T-helper 1 cell treated with Interleukin-12 subunit alpha and Interleukin-12 subunit beta and Interleukin-4 antibody, amounts not matched to agents 30 μg/mL and 1 μg/mL, for 36 hours (primary cell): Measurements from ENCODE around the gene JAK3.
"Not testable (repeated sequence)": the region's sequence is repeated elsewhere in the genome, so short reads cannot be mapped to it uniquely, and the experiment has no call there.

Experiments used
- H3K27ac Mint-ChIP-seq: one replicate; pipeline ENCODE4 v1.8.0; 2021; ENCODE audit warnings: mild to moderate bottlenecking, mixed read lengths
- H3K27me3 Mint-ChIP-seq: one replicate; pipeline ENCODE4 v1.8.0; 2021; ENCODE audit warnings: low read depth, mixed read lengths
- H3K36me3 Mint-ChIP-seq: one replicate; pipeline ENCODE4 v1.8.0; 2021; ENCODE audit warnings: low read depth, mixed read lengths
- H3K4me1 Mint-ChIP-seq: one replicate; pipeline ENCODE4 v1.8.0; 2021; ENCODE audit warnings: low read depth, mixed read lengths
- H3K4me3 Mint-ChIP-seq: one replicate; pipeline ENCODE4 v1.8.0; 2021; ENCODE audit warnings: mild to moderate bottlenecking, moderate library complexity, mixed read lengths
- H3K9me3 Mint-ChIP-seq: one replicate; pipeline ENCODE4 v1.8.0; 2021; ENCODE audit warnings: mixed read lengths

JAK3 gene

DNA sequence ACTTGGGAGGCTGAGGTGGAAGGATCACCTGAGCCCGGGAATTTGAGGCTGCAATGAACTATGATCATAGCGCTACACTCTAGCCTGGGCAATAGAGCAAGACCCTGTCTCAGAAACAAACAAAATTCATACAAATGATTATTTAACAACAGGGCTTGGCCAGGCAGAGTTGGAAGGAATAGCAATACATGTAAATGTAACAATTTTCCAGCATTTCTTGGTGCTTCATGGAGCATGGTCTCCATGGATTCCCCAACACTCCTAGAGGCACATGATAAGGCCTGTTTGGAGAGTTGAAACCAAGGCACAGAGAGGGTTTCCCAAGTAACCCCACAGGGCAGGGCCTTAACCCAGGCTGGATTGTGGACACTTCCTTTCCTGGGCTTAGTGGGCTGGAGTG is 36.7 kb downstream of the JAK3 start:
- Mint-ChIP-seq H3K4me1 (peaks cover 4% of the 10 kb centered on the region), H3K4me3 (no peak overlapping the region), H3K9me3 (no peaks in the 10 kb centered on the region), H3K27me3 (peaks cover 9% of the 10 kb centered on the region), H3K27ac (no peak overlapping the region), H3K36me3 (peaks cover under 1% of the 10 kb centered on the region)

DNA sequence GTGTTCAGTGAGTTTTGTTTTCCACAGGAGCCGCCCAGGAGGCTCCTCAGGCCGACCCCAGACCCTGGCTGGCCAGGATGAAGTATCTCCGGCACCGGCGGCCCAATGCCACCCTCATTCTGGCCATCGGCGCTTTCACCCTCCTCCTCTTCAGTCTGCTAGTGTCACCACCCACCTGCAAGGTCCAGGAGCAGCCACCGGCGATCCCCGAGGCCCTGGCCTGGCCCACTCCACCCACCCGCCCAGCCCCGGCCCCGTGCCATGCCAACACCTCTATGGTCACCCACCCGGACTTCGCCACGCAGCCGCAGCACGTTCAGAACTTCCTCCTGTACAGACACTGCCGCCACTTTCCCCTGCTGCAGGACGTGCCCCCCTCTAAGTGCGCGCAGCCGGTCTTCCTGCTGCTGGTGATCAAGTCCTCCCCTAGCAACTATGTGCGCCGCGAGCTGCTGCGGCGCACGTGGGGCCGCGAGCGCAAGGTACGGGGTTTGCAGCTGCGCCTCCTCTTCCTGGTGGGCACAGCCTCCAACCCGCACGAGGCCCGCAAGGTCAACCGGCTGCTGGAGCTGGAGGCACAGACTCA is 40.0 kb downstream of the JAK3 start:
- H3K4me1 Mint-ChIP-seq: peaks cover 15% of the 10 kb centered on the region
- H3K36me3 Mint-ChIP-seq: peaks cover 2% of the 10 kb centered on the region
- no peak overlapping the region for H3K4me3 Mint-ChIP-seq
- H3K27ac Mint-ChIP-seq: no peak overlapping the region
- H3K9me3 Mint-ChIP-seq: no peaks in the 10 kb centered on the region
- peaks cover 9% of the 10 kb centered on the region for H3K27me3 Mint-ChIP-seq

DNA sequence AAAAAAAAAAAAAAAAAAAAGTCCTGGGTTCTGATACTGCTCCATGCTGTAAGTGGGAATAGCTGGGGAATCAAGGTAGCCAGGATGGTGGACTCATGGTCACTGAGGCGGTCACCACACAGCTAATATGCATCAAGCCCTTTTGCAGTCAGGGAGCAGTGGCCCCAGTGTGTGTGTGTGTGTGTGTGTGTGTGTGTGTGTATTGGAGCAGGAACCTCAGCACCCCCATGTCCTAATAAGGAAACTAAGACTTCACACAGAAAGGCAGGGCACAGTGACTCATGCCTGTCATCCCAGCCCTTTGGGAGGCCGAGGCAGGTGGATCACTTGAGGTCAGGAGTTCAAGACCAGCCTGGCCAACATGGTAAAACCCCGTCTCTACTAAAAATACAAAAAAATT is 40.8 kb downstream of the JAK3 start:
- H3K4me1 Mint-ChIP-seq: peaks cover 19% of the 10 kb centered on the region
- no peaks in the 10 kb centered on the region for H3K9me3 Mint-ChIP-seq
- peaks cover 13% of the 10 kb centered on the region for H3K27me3 Mint-ChIP-seq
- H3K27ac Mint-ChIP-seq: no peak overlapping the region
- H3K4me3 Mint-ChIP-seq: no peak overlapping the region
- peaks cover 2% of the 10 kb centered on the region for H3K36me3 Mint-ChIP-seq

DNA sequence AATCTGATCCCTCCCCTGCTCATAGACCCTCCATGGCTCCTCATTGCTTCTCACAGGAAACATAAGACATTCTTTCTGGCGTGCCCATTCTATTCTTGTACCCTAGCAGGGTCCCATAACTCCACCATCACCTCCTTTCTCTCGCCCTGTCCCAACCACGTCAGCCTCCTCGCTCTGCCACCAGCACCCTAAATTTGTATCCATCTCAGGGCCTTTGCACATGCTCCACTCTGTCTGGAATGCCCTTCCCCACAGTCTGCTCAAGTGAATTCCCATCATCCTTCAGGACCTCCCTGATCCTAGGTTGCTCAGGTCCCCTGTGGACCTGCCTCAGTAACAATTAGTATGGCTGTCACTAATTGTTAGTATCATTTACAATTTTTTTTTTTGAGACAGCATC is 42.4 kb downstream of the JAK3 start:
- Mint-ChIP-seq H3K4me1 (peaks cover 19% of the 10 kb centered on the region), H3K4me3 (no peak overlapping the region), H3K36me3 (peaks cover 2% of the 10 kb centered on the region), H3K27ac (no peak overlapping the region), H3K27me3 (peaks cover 13% of the 10 kb centered on the region), H3K9me3 (no peaks in the 10 kb centered on the region)

DNA sequence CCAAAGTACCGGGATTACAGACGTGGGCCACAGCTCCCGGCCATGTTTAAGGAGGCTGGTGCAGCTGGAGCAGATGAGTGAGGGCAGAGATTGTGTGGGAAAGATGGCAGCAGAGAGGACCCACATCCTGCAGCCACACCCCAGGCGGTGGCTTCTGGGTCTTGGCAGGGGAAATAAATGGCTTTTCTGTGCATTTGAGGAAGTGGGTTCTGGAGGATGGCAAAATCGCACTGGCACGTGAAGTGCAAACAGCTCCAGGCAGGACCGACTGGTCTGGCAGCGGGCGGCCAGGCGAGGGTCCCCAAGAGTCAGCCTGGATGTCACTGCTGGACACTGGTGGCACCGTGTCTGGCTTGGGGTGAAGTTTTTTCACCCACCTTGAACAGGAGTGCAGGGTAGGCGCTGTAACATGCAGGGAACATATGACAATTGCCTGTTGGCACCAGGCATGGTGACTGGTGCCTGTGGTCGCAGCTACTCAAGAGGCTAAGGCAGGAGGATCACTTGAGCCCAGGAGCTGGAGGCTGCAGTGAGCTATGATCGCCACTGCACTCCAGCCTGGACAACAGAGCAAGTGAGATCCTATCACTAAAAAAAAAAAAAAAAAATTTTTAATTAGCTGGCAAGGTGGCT is 44.4 kb downstream of the JAK3 start:
- Mint-ChIP-seq H3K9me3 (no peaks in the 10 kb centered on the region), H3K27me3 (peaks cover 11% of the 10 kb centered on the region), H3K4me3 (peak overlapping the region; percentile 61), H3K27ac (peak overlapping the region; percentile 76), H3K36me3 (peaks cover 2% of the 10 kb centered on the region), H3K4me1 (peaks cover 19% of the 10 kb centered on the region)

DNA sequence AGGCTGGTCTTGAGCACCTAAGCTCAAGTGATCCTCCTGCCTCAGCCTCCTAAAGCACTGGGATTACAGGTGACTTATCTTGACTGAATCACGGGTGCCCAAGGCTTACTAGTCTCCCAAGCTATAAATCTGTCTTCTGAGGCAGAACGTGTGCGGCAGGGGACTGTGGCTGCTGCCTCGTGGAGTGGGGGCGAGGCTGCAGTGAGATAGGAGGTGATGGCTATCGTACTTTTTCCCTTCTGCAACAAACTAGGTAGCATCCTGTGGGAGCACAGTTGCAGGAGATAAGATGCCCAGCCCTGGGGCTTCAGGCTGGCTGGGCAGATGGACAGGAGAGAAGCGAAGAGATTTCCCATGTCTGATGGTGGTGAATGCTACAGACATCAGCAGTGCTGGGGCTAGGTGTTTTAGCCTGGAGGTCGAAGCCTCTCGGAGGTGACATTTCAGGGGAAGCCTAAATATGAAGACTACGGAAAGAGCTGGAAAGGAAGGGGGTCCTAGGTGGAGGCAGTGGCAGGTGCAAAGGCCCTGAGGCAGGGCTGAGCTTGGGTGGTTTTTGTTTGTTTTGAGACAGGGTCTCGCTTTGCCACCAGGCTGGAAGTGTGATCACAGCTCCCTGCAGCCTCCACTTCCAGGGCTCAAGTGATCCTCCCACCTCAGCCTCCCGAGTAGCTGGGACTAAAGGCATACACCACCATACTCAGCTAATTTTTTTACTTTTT is 45.5 kb downstream of the JAK3 start:
- Mint-ChIP-seq H3K4me1 (peaks cover 17% of the 10 kb centered on the region), H3K27me3 (peaks cover 6% of the 10 kb centered on the region), H3K9me3 (no peaks in the 10 kb centered on the region), H3K27ac (peak overlapping the region; percentile 77), H3K4me3 (peak overlapping the region; percentile 43), H3K36me3 (peaks cover 2% of the 10 kb centered on the region)

DNA sequence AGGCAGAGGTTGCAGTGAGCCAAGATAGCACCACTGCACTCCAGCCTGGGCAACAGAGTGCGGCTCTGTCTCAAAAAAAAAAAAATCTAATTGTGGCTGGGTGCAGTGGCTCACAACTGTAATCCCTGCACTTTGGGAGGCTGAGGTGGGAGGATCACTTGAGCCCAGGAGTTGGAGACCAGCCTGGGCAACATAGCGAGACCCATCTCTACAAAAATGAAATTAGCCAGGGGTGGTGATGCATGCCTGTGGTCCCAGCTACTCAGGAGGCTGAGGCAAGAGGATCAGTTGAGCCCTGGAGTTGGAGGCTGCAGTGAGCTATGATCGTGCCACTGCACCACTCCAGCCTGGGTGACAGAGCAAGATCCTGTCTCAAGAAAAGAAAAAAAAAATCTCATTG is 49.2 kb downstream of the JAK3 start:
- H3K4me3 Mint-ChIP-seq, H3K9me3 Mint-ChIP-seq, H3K36me3 Mint-ChIP-seq, H3K27ac Mint-ChIP-seq: not testable (repeated sequence)
- H3K4me1 Mint-ChIP-seq: peaks cover 14% of the 10 kb centered on the region
- peaks cover 16% of the 10 kb centered on the region for H3K27me3 Mint-ChIP-seq

DNA sequence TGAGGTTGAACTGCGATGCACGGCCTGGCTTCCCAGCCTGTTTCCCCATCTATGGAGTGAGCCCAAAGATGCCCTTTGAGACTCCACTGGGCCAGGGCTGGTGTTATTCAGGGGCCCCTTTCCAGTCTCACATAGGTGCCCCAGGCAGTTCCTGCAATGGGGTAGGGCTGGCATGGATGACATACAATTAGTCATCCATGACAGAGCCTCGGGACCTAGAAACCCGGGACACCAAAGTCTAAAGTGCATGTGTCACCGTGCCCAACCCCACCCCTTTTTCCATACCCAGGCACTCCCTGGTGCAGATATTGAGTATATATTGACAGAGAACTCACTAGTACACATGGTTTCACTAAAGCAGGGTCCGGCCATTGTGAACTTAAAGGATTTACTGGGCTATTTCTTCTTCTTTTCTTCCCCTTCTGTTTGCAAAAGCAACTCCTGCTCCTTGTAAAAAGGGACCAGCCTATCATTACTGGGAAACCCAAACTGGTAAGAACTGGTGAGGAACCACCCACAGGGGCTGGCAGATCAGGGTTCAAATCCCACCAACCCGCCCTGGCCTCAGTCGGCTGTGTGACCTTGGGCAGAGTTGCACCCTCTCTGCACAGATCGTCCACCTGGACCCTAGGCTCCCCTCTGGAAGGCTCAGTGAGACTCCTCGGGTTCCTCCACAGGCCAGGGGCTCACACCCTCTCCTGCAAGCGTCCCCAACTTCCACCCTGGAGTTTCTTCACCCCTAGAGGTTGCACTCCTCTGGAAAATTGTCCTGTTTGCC is 50.2 kb downstream of the JAK3 start:
- H3K27me3 Mint-ChIP-seq: peaks cover 17% of the 10 kb centered on the region
- H3K27ac Mint-ChIP-seq: no peak overlapping the region
- no peak overlapping the region for H3K4me3 Mint-ChIP-seq
- no peaks in the 10 kb centered on the region for H3K9me3 Mint-ChIP-seq
- H3K4me1 Mint-ChIP-seq: peaks cover 8% of the 10 kb centered on the region
- H3K36me3 Mint-ChIP-seq: no peaks in the 10 kb centered on the region

DNA sequence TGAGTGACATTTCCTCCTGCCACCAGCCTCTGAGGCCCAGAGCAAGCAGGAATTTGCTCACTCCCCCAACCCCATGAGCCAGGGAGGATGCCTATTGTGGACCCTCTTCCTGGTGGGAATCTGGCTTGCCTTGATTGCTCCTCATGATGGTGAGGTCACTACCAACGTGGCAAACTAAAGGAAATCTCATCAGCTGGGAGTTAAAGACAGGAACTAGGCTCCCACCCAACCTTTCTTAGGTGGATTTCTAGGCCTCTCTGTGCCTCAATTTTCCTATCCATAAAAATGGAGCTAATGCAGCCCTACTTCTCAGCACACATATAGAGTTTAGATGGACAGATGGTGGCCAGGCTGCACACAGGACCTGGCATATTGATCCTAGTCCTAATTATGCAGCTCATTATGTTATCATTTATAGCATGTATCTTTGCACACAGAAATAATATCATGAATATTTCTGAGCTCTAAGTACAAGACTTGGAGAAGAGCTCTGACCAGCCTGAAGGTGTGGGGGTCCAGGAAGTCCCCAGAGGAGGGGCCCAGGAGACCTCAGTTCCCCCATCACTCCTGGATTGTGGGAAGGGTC is 50.9 kb downstream of the JAK3 start:
- H3K27me3 Mint-ChIP-seq: peaks cover 14% of the 10 kb centered on the region

DNA sequence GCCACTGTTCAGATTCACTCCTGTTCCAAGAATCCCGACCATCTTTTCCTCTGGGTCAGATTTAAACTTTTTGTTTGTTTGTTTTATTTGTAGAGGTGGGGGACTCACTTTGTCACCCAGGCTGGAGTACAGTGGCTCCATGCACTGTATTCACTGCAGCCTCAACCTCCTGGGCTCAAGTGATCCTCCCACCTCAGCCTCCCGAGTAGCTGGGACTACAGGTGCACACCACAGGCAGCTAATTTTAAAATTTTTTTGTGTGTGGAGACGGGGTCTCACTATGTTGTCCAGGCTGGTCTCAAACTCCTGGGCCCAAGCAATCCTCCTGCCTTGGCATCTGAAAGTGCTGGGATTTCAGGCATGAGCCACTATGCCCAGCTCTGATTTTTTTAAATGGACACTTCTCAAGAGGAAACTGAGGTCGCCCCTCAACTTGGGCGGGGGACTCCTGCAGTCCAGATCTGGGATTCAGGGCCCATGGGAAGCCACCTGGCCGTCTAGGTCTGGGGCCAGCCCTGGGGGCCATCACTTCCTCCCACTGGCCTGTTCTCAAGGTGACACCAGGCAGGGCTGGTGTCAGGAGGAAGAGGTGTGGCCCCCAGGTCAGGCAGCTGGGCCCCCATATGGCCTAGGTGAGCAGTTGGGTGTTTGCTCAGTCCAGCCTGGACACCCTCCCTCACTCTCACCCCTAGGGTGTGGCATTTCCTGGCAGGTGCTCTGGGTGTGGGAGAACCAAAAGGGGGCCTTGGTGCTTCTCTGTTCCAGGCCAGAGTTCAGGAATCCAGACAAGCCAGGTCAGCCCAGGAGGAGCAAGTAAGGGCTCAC is 51.6 kb downstream of the JAK3 start:
- H3K27ac Mint-ChIP-seq: no peak overlapping the region
- H3K4me3 Mint-ChIP-seq: no peak overlapping the region
- H3K27me3 Mint-ChIP-seq: peaks cover 14% of the 10 kb centered on the region
- H3K36me3 Mint-ChIP-seq: no peaks in the 10 kb centered on the region
- H3K9me3 Mint-ChIP-seq: no peaks in the 10 kb centered on the region
- peaks cover 9% of the 10 kb centered on the region for H3K4me1 Mint-ChIP-seq

More for the DNA sequence above, 50.9 kb downstream of the JAK3 start:
- H3K36me3 Mint-ChIP-seq: no peaks in the 10 kb centered on the region
- H3K4me3 Mint-ChIP-seq: no peak overlapping the region
- H3K27ac Mint-ChIP-seq: no peak overlapping the region
- peaks cover 5% of the 10 kb centered on the region for H3K4me1 Mint-ChIP-seq
- no peaks in the 10 kb centered on the region for H3K9me3 Mint-ChIP-seq

DNA sequence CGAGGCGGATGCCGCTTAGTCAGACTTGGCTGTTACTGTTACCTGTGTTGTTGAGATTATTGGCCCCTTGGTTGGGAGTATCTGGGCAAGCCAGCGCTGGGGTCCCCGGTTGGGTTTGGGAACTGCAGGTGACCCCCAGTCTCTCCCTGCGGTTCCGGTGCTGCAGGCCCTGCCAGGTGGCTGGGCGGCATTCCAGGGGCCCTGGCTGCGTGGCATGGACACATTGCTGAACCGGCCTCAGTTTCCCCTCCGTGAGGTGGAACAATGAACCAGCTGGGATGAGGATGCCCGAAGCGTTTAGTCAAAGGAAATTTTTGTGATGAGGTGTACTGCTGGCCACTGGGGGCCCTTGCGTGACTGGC is 52.3 kb downstream of the JAK3 start:
- Mint-ChIP-seq H3K27me3 (peaks cover 14% of the 10 kb centered on the region), H3K36me3 (no peaks in the 10 kb centered on the region), H3K4me1 (peaks cover 9% of the 10 kb centered on the region), H3K9me3 (no peaks in the 10 kb centered on the region), H3K27ac (no peak overlapping the region), H3K4me3 (no peak overlapping the region)

DNA sequence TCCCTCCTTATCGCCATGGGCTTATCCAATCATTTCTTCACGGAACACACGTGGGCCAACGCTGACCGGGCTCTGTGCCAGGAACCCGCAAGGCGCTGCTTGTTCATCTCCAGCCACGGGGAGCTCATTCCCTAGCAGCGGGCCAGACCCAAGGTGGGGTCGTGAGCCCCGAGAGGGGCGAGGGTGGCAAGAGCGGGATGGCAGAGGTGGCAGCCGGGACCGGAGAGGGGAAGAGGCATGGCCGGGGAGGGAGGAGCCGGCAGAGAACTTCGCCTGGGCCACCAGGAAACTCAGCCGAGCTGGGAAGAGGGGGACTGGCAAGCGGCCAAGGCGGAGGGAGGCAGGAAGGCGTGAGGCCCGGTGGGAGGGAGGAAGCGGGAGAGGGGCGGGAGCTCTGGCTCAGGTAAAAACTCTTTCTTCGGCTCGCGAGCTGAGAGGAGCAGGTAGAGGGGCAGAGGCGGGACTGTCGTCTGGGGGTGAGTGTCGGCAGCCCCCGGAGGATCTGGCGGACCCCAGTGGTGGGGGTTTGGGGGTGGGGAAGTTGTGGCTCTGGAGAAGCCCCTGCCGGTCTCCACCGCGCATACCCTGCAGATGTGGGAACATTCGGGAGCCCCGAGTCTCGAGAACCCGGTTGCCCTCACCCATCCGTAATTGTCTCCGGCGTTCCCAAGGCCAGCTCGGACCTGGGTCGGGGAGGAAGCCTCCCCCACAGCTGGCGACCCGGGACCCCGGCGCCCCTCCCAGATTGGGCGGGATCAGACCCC is 52.9 kb downstream of the JAK3 start, which contains the start of gene B3GNT3:
B3GNT3 (plus strand) TSS at position 408 of the 764 bp plus-strand sequence. CDS start 12,670 bp downstream, outside the sequence.
- Mint-ChIP-seq H3K4me1 (peaks cover 13% of the 10 kb centered on the region), H3K9me3 (no peaks in the 10 kb centered on the region), H3K36me3 (no peaks in the 10 kb centered on the region), H3K4me3 (peak within 1 kb of the TSS; percentile 58), H3K27me3 (peaks cover 14% of the 10 kb centered on the region), H3K27ac (peak within 1 kb of the TSS; percentile 55)

DNA sequence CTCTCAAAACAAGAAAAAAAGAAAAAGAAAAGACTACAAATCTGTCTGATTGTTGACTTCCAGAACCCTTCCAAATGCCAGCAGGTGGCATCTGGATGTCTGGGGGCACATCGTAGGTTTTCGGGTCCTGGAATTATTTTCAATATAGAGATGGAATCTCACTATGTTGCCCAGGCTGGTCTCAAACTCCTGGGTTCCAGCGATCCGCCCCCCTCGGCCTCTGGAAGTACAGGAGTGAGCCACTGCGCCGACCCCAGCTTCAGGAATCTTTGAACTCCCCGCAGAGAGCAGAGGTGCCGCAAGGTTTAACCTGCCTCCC is 53.4 kb downstream of the JAK3 start:
- H3K4me3 Mint-ChIP-seq: peak overlapping the region; percentile 58
- no peaks in the 10 kb centered on the region for H3K9me3 Mint-ChIP-seq
- peak overlapping the region; percentile 55 for H3K27ac Mint-ChIP-seq
- peaks cover 13% of the 10 kb centered on the region for H3K4me1 Mint-ChIP-seq
- peaks cover 1% of the 10 kb centered on the region for H3K36me3 Mint-ChIP-seq
- peaks cover 14% of the 10 kb centered on the region for H3K27me3 Mint-ChIP-seq
